ENCODE results near the gene CA5A. TPM values are rescaled to one million over a fixed set of nuclear protein-coding genes. Genes with fewer than 3 reads are reported as not detected.
A peak's percentile ranks its signal among the peaks of the same experiment; 100 is the strongest.
"Not testable (repeated sequence)": the region's sequence is repeated elsewhere in the genome, so short reads cannot be mapped to it uniquely, and the experiment has no call there.

Gene CA5A
- total and polyA plus RNA-seq, 2 of the 13 experiments (the other 11 are each of a cell fraction or from before 2014, with no cell fraction given), result 66.8 to 106 TPM

DNA sequence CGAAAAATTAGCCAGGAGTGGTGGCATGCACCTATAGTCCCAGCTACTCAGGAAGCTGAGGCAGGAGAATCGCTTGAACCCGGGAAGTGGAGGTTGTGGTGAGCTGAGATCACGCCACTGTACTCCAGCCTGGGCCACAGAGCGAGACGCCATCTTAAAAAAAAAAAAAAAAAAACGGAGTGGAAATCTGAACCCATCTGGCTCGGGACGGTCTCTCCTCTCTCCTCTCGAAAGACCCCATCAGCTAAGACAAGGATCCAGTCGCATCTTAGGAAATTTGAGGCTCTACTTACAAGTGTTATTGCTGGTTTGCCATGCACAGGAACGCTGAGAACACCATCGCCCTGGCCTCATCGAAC lies 334 bp downstream of the CA5A start:
- peak overlapping the region; percentile 85 for H3K9ac ChIP-seq (ENCODE audit: insufficient read depth, low read depth, low read length)
- FAIRE-seq; H3K9me3 ChIP-seq (ENCODE audit: low read length); DNase-seq (ENCODE audit: low spot score); H3K36me3 ChIP-seq (replicated peaks in 1 of 2; ENCODE audit: control insufficient read depth in 1 of 2, insufficient read depth in 2 of 2, low read length in 2 of 2); H2AFZ ChIP-seq (ENCODE audit: low read length); H3K27me3 ChIP-seq (ENCODE audit: control insufficient read depth in 1 of 2, insufficient read depth in 2 of 2, low read length in 2 of 2); in situ Hi-C loops (cut with HindIII; ENCODE audit: extremely low pct_ligation_motif_present, low pct_unique_long_range_greater_than_20kb); CTCF ChIA-PET (ENCODE audit: low intra/inter-chr PET ratio, low total read pairs): not testable (repeated sequence)
- intact Hi-C loops (cut with micrococcal nuclease; ENCODE audit: unreplicated experiment), result loop anchor here (1.0 kb wide), 1 partner anchor 12 kb away; no protein-coding TSS in a partner anchor
- peak overlapping the region; percentile 90 for H3K4me2 ChIP-seq (ENCODE audit: low read depth, low read length)
- H3K4me3 ChIP-seq (replicated peaks in 1 of 3; ENCODE audit: insufficient read depth in 1 of 3, low read depth in 2 of 3, low read length in 3 of 3), result peak overlapping the region; percentile 58 to 83 (median 73)
- peaks cover 40% of the 10 kb centered on the region for H4K20me1 ChIP-seq (ENCODE audit: insufficient read depth, low read length)
- POLR2A ChIA-PET, result interaction anchor here (0.7 to 6.5 kb wide), 9 partner anchors 10 to 625 kb away, joined by 3 to 110 read pairs (median 5); partner anchors contain the start of genes BANP and KLHDC4
- H3K4me1 ChIP-seq (ENCODE audit: insufficient read depth, low read length), result peaks cover 74% of the 10 kb centered on the region
- TSS peak; percentile 69 for BruUV-seq (replicated peaks)
- peak; percentile 2; the same call in 2 of the 3 replicates for ATAC-seq
- H3K79me2 ChIP-seq (ENCODE audit: insufficient read depth, low read length), result peaks cover 54% of the 10 kb centered on the region
- WGBS (ENCODE audit: low lambda C conversion rate), result 1% methylated on average over 14 of the region's 14 CpGs
- peak overlapping the region; percentile 94 for H3K27ac ChIP-seq (ENCODE audit: extremely low read length, insufficient read depth, low read length)
- 0 out of 2 replicates have a peak, but pooled peaks have one; percentile 19 for TF ChIP-seq E2F1 (CRISPR knock-in tag; IDR thresholded peaks at IDR 0.05)
- 0 out of 2 replicates have a peak, but pooled peaks have one; percentile 7 for TF ChIP-seq SMAD9 (CRISPR knock-in tag; IDR thresholded peaks at IDR 0.05)
- 0 out of 2 replicates have a peak, but pooled peaks have one; percentile 1 for TF ChIP-seq ZC3H4 (CRISPR knock-in tag; IDR thresholded peaks at IDR 0.05; ENCODE audit: borderline replicate concordance)
- TF ChIP-seq ZNF737 (CRISPR knock-in tag; IDR thresholded peaks at IDR 0.05; ENCODE audit: borderline replicate concordance), result 0 out of 2 replicates have a peak, but pooled peaks have one; percentile 74
- TF ChIP-seq, protein P1, sequence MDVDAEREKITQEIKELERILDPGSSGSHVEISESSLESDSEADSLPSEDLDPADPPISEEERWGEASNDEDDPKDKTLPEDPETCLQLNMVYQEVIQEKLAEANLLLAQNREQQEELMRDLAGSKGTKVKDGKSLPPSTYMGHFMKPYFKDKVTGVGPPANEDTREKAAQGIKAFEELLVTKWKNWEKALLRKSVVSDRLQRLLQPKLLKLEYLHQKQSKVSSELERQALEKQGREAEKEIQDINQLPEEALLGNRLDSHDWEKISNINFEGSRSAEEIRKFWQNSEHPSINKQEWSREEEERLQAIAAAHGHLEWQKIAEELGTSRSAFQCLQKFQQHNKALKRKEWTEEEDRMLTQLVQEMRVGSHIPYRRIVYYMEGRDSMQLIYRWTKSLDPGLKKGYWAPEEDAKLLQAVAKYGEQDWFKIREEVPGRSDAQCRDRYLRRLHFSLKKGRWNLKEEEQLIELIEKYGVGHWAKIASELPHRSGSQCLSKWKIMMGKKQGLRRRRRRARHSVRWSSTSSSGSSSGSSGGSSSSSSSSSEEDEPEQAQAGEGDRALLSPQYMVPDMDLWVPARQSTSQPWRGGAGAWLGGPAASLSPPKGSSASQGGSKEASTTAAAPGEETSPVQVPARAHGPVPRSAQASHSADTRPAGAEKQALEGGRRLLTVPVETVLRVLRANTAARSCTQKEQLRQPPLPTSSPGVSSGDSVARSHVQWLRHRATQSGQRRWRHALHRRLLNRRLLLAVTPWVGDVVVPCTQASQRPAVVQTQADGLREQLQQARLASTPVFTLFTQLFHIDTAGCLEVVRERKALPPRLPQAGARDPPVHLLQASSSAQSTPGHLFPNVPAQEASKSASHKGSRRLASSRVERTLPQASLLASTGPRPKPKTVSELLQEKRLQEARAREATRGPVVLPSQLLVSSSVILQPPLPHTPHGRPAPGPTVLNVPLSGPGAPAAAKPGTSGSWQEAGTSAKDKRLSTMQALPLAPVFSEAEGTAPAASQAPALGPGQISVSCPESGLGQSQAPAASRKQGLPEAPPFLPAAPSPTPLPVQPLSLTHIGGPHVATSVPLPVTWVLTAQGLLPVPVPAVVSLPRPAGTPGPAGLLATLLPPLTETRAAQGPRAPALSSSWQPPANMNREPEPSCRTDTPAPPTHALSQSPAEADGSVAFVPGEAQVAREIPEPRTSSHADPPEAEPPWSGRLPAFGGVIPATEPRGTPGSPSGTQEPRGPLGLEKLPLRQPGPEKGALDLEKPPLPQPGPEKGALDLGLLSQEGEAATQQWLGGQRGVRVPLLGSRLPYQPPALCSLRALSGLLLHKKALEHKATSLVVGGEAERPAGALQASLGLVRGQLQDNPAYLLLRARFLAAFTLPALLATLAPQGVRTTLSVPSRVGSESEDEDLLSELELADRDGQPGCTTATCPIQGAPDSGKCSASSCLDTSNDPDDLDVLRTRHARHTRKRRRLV (CRISPR knock-in tag; IDR thresholded peaks at IDR 0.05), result 0 out of 2 replicates have a peak, but pooled peaks have one; percentile 45
- TF ChIP-seq ZNF83 (CRISPR knock-in tag; IDR thresholded peaks at IDR 0.05; ENCODE audit: borderline replicate concordance), result 0 out of 2 replicates have a peak, but pooled peaks have one; percentile 59
- peak; percentile 3; the same call in 1 of the 2 replicates for TF ChIP-seq ZNF431 (CRISPR knock-in tag; IDR thresholded peaks at IDR 0.05; ENCODE audit: borderline replicate concordance, low read depth)
- 0 out of 2 replicates have a peak, but pooled peaks have one; percentile 2 for TF ChIP-seq GTF3A (CRISPR knock-in tag; conservative IDR thresholded peaks at IDR 0.05)
- TF ChIP-seq ZNF101 (CRISPR knock-in tag; IDR thresholded peaks at IDR 0.05; ENCODE audit: borderline replicate concordance, low read depth), result 0 out of 2 replicates have a peak, but pooled peaks have one; percentile 64
- TF ChIP-seq, protein P2, sequence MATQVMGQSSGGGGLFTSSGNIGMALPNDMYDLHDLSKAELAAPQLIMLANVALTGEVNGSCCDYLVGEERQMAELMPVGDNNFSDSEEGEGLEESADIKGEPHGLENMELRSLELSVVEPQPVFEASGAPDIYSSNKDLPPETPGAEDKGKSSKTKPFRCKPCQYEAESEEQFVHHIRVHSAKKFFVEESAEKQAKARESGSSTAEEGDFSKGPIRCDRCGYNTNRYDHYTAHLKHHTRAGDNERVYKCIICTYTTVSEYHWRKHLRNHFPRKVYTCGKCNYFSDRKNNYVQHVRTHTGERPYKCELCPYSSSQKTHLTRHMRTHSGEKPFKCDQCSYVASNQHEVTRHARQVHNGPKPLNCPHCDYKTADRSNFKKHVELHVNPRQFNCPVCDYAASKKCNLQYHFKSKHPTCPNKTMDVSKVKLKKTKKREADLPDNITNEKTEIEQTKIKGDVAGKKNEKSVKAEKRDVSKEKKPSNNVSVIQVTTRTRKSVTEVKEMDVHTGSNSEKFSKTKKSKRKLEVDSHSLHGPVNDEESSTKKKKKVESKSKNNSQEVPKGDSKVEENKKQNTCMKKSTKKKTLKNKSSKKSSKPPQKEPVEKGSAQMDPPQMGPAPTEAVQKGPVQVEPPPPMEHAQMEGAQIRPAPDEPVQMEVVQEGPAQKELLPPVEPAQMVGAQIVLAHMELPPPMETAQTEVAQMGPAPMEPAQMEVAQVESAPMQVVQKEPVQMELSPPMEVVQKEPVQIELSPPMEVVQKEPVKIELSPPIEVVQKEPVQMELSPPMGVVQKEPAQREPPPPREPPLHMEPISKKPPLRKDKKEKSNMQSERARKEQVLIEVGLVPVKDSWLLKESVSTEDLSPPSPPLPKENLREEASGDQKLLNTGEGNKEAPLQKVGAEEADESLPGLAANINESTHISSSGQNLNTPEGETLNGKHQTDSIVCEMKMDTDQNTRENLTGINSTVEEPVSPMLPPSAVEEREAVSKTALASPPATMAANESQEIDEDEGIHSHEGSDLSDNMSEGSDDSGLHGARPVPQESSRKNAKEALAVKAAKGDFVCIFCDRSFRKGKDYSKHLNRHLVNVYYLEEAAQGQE (IDR thresholded peaks at IDR 0.05; ENCODE audit: borderline replicate concordance in 1 of 2, low read depth in 1 of 2, low read length in 2 of 2), result 0 out of 4 replicates have a peak, but pooled peaks of 1 of the 2 experiments have one; percentile 1
- TF ChIP-seq KDM5A (IDR thresholded peaks at IDR 0.05; ENCODE audit: borderline replicate concordance, low read length), result peak; percentile 77; the same call in 1 of the 2 replicates
